Epithelial cell of esophagus (primary cell): ENCODE data around the gene ALG14.

Experiments
- DNase-seq: peaks from one replicate; pipeline ENCODE4 v3.0.0; 2010; ENCODE audit warnings: low read depth
- H3K4me3 ChIP-seq: 2 replicates; pipeline ENCODE4 v1.5.1; 2011; ENCODE audit warnings: mild to moderate bottlenecking, low read length, control low read depth
- TF ChIP-seq, protein P1 (sequence below): IDR thresholded peaks from 2 replicates; pipeline ENCODE4 v1.5.1; 2011; ENCODE audit warnings: low read depth, mild to moderate bottlenecking, low read length, control low read depth, inconsistent platforms; ENCODE audit not compliant: insufficient read depth; ENCODE audit errors: missing control alignments

The ALG14 gene

DNA sequence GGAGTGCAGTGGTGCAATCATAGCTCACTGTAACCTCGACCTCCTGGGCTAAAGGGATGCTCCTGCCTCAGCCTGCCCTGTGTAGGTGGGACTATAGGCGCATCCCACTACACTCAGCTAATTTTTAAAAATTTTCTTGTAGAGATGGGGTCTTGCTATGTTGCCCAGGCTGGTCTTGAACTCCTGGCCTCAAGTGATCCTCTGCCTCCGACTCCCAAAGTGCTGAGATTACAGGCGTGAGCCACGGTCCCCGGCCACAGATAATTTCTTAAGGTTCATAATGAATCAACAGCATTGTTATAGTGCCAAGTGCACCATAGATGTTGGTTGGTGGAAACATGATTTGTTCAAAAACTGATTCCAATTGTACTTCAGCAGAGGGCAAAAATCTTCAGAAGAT, 103.6 kb downstream of the ALG14 start:
- TF ChIP-seq, protein P1, sequence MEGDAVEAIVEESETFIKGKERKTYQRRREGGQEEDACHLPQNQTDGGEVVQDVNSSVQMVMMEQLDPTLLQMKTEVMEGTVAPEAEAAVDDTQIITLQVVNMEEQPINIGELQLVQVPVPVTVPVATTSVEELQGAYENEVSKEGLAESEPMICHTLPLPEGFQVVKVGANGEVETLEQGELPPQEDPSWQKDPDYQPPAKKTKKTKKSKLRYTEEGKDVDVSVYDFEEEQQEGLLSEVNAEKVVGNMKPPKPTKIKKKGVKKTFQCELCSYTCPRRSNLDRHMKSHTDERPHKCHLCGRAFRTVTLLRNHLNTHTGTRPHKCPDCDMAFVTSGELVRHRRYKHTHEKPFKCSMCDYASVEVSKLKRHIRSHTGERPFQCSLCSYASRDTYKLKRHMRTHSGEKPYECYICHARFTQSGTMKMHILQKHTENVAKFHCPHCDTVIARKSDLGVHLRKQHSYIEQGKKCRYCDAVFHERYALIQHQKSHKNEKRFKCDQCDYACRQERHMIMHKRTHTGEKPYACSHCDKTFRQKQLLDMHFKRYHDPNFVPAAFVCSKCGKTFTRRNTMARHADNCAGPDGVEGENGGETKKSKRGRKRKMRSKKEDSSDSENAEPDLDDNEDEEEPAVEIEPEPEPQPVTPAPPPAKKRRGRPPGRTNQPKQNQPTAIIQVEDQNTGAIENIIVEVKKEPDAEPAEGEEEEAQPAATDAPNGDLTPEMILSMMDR: no peak
- no peak overlapping the region for H3K4me3 ChIP-seq
- no peak for DNase-seq

DNA sequence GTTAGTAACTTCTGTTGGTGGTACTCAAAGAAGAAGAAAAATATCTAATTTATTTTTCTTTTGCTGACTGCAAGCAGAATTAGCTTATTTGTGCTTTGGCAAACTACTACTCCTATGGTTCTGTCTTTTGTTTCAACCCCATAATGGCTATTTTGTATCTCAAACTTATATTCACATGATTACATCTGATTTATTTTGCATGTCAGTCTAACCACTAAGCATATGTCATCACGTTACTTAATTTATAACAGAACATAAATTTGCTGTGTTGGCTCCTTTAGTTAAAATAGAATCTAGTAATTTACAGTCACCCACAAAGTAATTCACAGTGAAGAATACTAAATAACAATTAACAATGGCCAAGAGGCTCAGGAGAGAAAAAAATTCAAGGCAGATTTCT, 106.7 kb downstream of the ALG14 start:
- DNase-seq: no peak
- TF ChIP-seq, protein P1: no peak
- no peak overlapping the region for H3K4me3 ChIP-seq

DNA sequence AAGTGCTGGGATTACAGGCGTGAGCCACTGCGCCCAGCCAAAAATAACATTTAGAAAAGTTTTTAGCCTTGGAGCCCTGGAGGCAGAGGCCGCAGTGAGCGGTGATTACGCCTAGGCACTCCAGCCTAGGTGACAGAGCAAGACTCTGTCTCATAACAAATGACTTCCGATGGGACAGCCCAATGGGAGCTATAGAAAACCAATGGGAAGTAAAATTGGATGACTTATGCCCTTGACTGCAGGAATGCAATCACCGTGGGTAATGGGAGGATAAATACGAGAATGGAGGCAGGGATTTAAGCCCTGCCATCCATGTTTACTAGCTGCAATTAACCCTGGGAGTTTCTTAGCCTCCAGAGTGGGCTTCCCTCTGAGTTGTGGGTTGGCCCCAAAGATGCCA, 108.9 kb downstream of the ALG14 start:
- TF ChIP-seq, protein P1: no peak
- no peak overlapping the region for H3K4me3 ChIP-seq
- no peak for DNase-seq

DNA sequence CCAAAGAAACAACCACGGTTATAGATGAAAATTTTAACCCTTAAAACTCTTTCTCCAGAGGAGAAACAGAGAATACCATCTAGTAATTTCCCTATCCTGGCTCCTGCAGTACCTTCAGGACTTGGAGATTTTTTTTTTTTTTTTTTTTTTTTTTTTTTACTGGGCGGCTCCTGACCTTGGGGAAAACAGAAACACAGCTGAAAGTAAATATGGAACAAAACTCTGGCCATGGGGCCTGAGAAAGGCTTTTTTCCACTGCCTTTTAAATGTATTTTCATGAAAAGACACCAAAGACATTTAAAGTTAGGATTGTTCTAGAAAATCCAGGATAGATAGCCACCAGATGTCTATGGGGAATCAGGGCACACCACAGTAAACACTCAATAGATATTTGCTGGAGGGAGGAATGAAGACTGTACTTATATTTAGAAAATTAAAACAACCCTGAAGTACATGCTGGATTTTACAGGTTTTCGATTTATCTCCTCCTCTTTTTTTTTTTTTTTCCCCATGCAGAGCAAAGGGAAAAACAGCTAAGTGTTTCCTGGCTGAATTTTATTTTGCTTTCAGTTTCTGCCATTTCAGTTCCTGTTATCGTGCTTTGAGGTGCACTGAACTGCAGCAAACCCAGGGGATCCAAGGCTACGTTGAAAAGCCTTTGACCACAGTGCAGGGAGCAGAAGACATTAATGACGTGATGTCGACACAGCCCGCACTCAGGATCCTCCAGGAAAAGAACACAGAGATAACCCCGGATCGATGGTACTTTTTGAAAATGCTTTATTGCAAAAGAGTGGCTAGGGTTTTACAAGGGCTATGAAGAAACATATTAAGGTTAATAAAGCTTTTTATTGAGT, 110.1 kb downstream of the ALG14 start:
- TF ChIP-seq, protein P1: no peak
- DNase-seq: no peak
- no peak overlapping the region for H3K4me3 ChIP-seq

DNA sequence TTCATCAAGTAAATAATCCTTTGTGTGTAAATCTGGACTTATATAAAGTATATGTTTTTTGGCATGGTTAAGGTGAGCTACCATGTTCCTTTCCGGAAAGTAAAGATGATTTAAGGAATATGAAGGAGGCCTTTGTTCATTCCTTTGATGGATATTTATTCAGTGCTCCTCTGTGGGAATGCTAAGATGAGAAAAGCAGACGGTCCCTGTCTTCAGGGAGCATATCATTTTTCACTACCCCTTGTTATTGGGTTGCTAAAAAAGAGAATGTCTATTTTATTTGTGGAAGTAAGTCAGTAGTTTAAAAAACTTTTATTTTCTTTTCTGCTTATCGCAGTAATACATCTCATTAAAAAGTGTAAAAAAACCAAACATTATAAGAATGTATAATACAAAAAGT, 110.8 kb downstream of the ALG14 start:
- H3K4me3 ChIP-seq: no peak overlapping the region
- TF ChIP-seq, protein P1: no peak
- no peak for DNase-seq

DNA sequence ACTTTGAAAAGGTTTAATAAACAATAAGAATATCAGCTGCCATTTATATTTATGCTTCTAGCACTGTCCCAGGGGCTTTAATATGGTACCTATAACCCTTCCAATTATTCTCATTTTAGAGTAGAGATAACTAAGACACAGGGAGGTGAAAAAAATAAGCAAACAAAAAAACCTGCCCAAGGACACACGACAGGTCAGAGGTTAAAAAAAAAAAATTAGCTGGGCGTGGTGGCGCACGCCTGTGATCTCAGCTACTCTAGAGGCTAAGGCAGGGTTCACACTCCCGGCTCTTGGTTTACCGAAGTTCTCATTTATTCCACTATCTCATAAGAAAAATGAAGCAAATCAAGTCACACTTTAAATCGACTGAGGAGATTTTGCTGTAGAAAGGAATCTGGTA, 111.2 kb downstream of the ALG14 start:
- H3K4me3 ChIP-seq: no peak overlapping the region
- DNase-seq: no peak
- TF ChIP-seq, protein P1: no peak

DNA sequence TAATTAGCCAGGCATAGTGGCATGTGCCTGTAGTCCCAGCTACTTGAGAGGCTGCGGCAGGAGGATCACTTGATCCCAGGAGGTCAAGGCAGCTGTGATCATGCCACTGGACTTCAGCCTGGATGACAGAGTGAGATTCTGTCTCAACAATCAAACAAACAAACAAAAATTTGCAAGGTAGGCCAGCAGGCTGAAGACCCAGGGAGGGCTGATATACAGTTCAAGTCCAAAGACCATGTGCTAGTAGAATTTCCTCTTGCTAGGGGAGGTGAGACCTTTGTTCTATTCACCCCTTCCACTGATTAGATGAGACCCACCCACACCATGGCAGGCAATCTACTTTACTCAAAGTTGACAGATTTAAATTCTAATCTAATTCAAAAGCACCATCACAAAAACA, 114.7 kb downstream of the ALG14 start:
- TF ChIP-seq, protein P1: no peak
- H3K4me3 ChIP-seq: no peak overlapping the region
- DNase-seq: no peak
